ENCODE results near the gene GAST. TPM values are rescaled to one million over a fixed set of nuclear protein-coding genes. Genes with fewer than 3 reads are reported as not detected.
A peak's percentile ranks its signal among the peaks of the same experiment; 100 is the strongest.

GAST gene
- total and polyA plus RNA-seq, 2 of the 13 experiments (the other 11 are each of a cell fraction or from before 2014, with no cell fraction given) = 0.32 to 0.42 TPM

GRCh38 chr17:41762391-41762790 is 50.3 kb downstream of the GAST start:
- intact Hi-C loops (cut with micrococcal nuclease; ENCODE audit: unreplicated experiment) = no loop called here
- no TSS peak for BruUV-seq (replicated peaks)
- TF ChIP-seq ETV6 (CRISPR knock-in tag; conservative IDR thresholded peaks at IDR 0.05) (no peak), ZNF770 (CRISPR knock-in tag; IDR thresholded peaks at IDR 0.05) (peak; percentile 31; the same call in 1 of the 2 replicates)
- Histone ChIP-seq H3K4me1 (ENCODE audit: insufficient read depth, low read length) (no peaks in the 10 kb centered on the region), H3K9ac (ENCODE audit: insufficient read depth, low read depth, low read length) (no peak overlapping the region), H4K20me1 (ENCODE audit: insufficient read depth, low read length) (no peaks in the 10 kb centered on the region), H3K4me3 (replicated peaks in 1 of 3; ENCODE audit: insufficient read depth in 1 of 3, low read depth in 2 of 3, low read length in 3 of 3) (no peak overlapping the region), H3K79me2 (ENCODE audit: insufficient read depth, low read length) (no peaks in the 10 kb centered on the region), H3K4me2 (ENCODE audit: low read depth, low read length) (no peak overlapping the region), H3K27me3 (ENCODE audit: control insufficient read depth in 1 of 2, insufficient read depth in 2 of 2, low read length in 2 of 2) (no peaks in the 10 kb centered on the region), H3K36me3 (replicated peaks in 1 of 2; ENCODE audit: control insufficient read depth in 1 of 2, insufficient read depth in 2 of 2, low read length in 2 of 2) (peaks cover 44 to 66% of the 10 kb centered on the region in 2 experiments; a peak in 4 of 5 replicates), H3K27ac (ENCODE audit: extremely low read length, insufficient read depth, low read length) (no peak overlapping the region), H2AFZ (ENCODE audit: low read length) (no peak overlapping the region), H3K9me3 (ENCODE audit: low read length) (no peaks in the 10 kb centered on the region)
- ChIA-PET POLR2A (interaction anchor here (2.1 kb wide), 1 partner anchor 24 kb away, joined by 6 read pairs; the partner anchor contains the start of gene JUP), CTCF (ENCODE audit: low intra/inter-chr PET ratio, low total read pairs) (no interaction called here)
- 79% methylated on average over 6 of the region's 6 CpGs for WGBS (ENCODE audit: low lambda C conversion rate)
- in situ Hi-C loops (cut with HindIII; ENCODE audit: extremely low pct_ligation_motif_present, low pct_unique_long_range_greater_than_20kb) = no loop called here
- DNase-seq (ENCODE audit: low spot score) (no peak), FAIRE-seq (no peak), ATAC-seq (no peak)

GRCh38 chr17:41762841-41763240 is 50.7 kb downstream of the GAST start:
- Histone ChIP-seq H3K4me3 (replicated peaks in 1 of 3; ENCODE audit: insufficient read depth in 1 of 3, low read depth in 2 of 3, low read length in 3 of 3) (no peak overlapping the region), H4K20me1 (ENCODE audit: insufficient read depth, low read length) (no peaks in the 10 kb centered on the region), H3K9ac (ENCODE audit: insufficient read depth, low read depth, low read length) (no peak overlapping the region), H3K9me3 (ENCODE audit: low read length) (no peaks in the 10 kb centered on the region), H3K36me3 (replicated peaks in 1 of 2; ENCODE audit: control insufficient read depth in 1 of 2, insufficient read depth in 2 of 2, low read length in 2 of 2) (peaks cover 43 to 66% of the 10 kb centered on the region in 2 experiments; a peak in 4 of 5 replicates), H3K27me3 (ENCODE audit: control insufficient read depth in 1 of 2, insufficient read depth in 2 of 2, low read length in 2 of 2) (no peaks in the 10 kb centered on the region), H3K4me2 (ENCODE audit: low read depth, low read length) (no peak overlapping the region), H3K79me2 (ENCODE audit: insufficient read depth, low read length) (no peaks in the 10 kb centered on the region), H2AFZ (ENCODE audit: low read length) (no peak overlapping the region), H3K27ac (ENCODE audit: extremely low read length, insufficient read depth, low read length) (no peak overlapping the region), H3K4me1 (ENCODE audit: insufficient read depth, low read length) (no peaks in the 10 kb centered on the region)
- DNase-seq (ENCODE audit: low spot score) (no peak), ATAC-seq (no peak), FAIRE-seq (no peak)
- intact Hi-C loops (cut with micrococcal nuclease; ENCODE audit: unreplicated experiment) = no loop called here
- TF ChIP-seq ZNF605 (CRISPR knock-in tag; IDR thresholded peaks at IDR 0.05) = no peak
- TF ChIP-seq ZNF256 (CRISPR knock-in tag; conservative IDR thresholded peaks at IDR 0.05) = no peak
- no peak for TF ChIP-seq FOXO4 (CRISPR knock-in tag; conservative IDR thresholded peaks at IDR 0.05)
- TF ChIP-seq ELF3 (CRISPR knock-in tag; IDR thresholded peaks at IDR 0.05) = no peak
- 0 out of 2 replicates have a peak, but pooled peaks have one; percentile 22 for TF ChIP-seq HOXA3 (CRISPR knock-in tag; IDR thresholded peaks at IDR 0.05)
- in situ Hi-C loops (cut with HindIII; ENCODE audit: extremely low pct_ligation_motif_present, low pct_unique_long_range_greater_than_20kb) = no loop called here
- BruUV-seq (replicated peaks) = no TSS peak
- ChIA-PET CTCF (ENCODE audit: low intra/inter-chr PET ratio, low total read pairs) (no interaction called here), POLR2A (interaction anchor here (2.1 kb wide), 1 partner anchor 24 kb away, joined by 6 read pairs; the partner anchor contains the start of gene JUP)
- WGBS (ENCODE audit: low lambda C conversion rate) = 95% methylated on average over 8 of the region's 16 CpGs

Measured in HepG2 (cell line).